Liver (tissue), 9 donors: ENCODE measurements around the gene SOBP. TPM values are rescaled to one million over a fixed set of nuclear protein-coding genes. Genes with fewer than 3 reads are reported as not detected.

Source experiments
- DNase-seq: peaks from one replicate; pipeline ENCODE4 v3.0.0-alpha.2; 2017; ENCODE audit warnings: low spot score
- H3K27ac ChIP-seq, 2 donors: one replicate each; pipeline ENCODE4 v1.7.0; 2013; ENCODE audit warnings: inconsistent platforms in 2 of 2, low read length in 2 of 2, control low read depth in 1 of 2, low read depth in 1 of 2, mild to moderate bottlenecking in 1 of 2
- H3K27me3 ChIP-seq, 4 donors: one replicate each; pipeline versions ENCODE4 v1.6.1 to v1.7.0; 2013; ENCODE audit warnings: low read length in 3 of 4, inconsistent platforms in 1 of 4, mild to moderate bottlenecking in 1 of 4, moderate library complexity in 1 of 4; ENCODE audit not compliant: control insufficient read depth in 4 of 4, insufficient read depth in 4 of 4
- H3K36me3 ChIP-seq, 4 donors: one replicate each; pipeline versions ENCODE4 v1.6.1 to v1.7.0; 2013; ENCODE audit warnings: low read length in 3 of 4, mild to moderate bottlenecking in 3 of 4, low read depth in 1 of 4, moderate library complexity in 1 of 4; ENCODE audit not compliant: control insufficient read depth in 4 of 4, insufficient read depth in 3 of 4
- H3K4me1 ChIP-seq, 4 donors: one replicate each; pipeline versions ENCODE4 v1.6.1 to v1.7.0; 2013; ENCODE audit warnings: low read length in 3 of 4, mild to moderate bottlenecking in 3 of 4, moderate library complexity in 1 of 4; ENCODE audit not compliant: control insufficient read depth in 4 of 4, insufficient read depth in 4 of 4
- H3K4me3 ChIP-seq, 3 donors: one replicate each; pipeline versions ENCODE4 v1.6.1 to v1.7.0; 2013; ENCODE audit warnings: low read length in 3 of 3, control low read depth in 1 of 3, low read depth in 1 of 3, mild to moderate bottlenecking in 1 of 3
- H3K9ac ChIP-seq, 2 donors: one replicate each; pipeline ENCODE4 v1.7.0; 2013; ENCODE audit warnings: low read length in 2 of 2, mild to moderate bottlenecking in 2 of 2, moderate library complexity in 2 of 2, control low read depth in 1 of 2, low read depth in 1 of 2
- H3K9me3 ChIP-seq, 4 donors: one replicate each; pipeline versions ENCODE4 v1.6.1 to v1.7.0; 2013; ENCODE audit warnings: low read length in 3 of 4; ENCODE audit not compliant: control insufficient read depth in 4 of 4
- ATF3 ChIP-seq: IDR thresholded peaks from 2 replicates; pipeline ENCODE4 v1.6.1; 2016; ENCODE audit warnings: antibody characterized with exemption
- FOXA1 ChIP-seq: IDR thresholded peaks from 2 replicates; pipeline ENCODE4 v1.6.1; 2016; ENCODE audit warnings: antibody characterized with exemption
- FOXA2 ChIP-seq: IDR thresholded peaks from 2 replicates; pipeline ENCODE4 v1.6.1; 2016; ENCODE audit warnings: antibody characterized with exemption
- GABPA ChIP-seq, 2 donors: IDR thresholded peaks in 1 of 2; conservative IDR thresholded peaks in 1 of 2; 2 replicates each; pipeline ENCODE4 v1.6.1; 2016; ENCODE audit warnings: antibody characterized with exemption in 2 of 2, mild to moderate bottlenecking in 1 of 2, moderate library complexity in 1 of 2
- HNF4A ChIP-seq, 2 donors: conservative IDR thresholded peaks; 2 replicates each; pipeline ENCODE4 v1.6.1; 2016; ENCODE audit warnings: antibody characterized with exemption in 2 of 2, mild to moderate bottlenecking in 2 of 2
- HNF4G ChIP-seq: IDR thresholded peaks from 2 replicates; pipeline ENCODE4 v1.6.1; 2016; ENCODE audit warnings: antibody characterized with exemption
- JUND ChIP-seq, 2 donors: IDR thresholded peaks; 2 replicates each; pipeline ENCODE4 v1.6.1; 2016; ENCODE audit warnings: antibody characterized with exemption in 2 of 2
- MAX ChIP-seq: IDR thresholded peaks from 2 replicates; pipeline ENCODE4 v1.6.1; 2016; ENCODE audit warnings: antibody characterized with exemption
- NR2F2 ChIP-seq: IDR thresholded peaks from 2 replicates; pipeline ENCODE4 v1.6.1; 2016; ENCODE audit warnings: antibody characterized with exemption
- RAD21 ChIP-seq, 2 donors: IDR thresholded peaks; 2 replicates each; pipeline ENCODE4 v1.6.1; 2016; ENCODE audit warnings: antibody characterized with exemption in 2 of 2, mild to moderate bottlenecking in 2 of 2
- RXRA ChIP-seq, 2 donors: IDR thresholded peaks; 2 replicates each; pipeline ENCODE4 v1.6.1; 2017 to 2018; ENCODE audit warnings: antibody characterized with exemption in 2 of 2, mild to moderate bottlenecking in 1 of 2
- SP1 ChIP-seq: IDR thresholded peaks from 2 replicates; pipeline ENCODE4 v1.6.1; 2018; ENCODE audit warnings: antibody characterized with exemption, mild to moderate bottlenecking
- TAF1 ChIP-seq: conservative IDR thresholded peaks from 2 replicates; pipeline ENCODE4 v1.6.1; 2016; ENCODE audit warnings: antibody characterized with exemption, mild to moderate bottlenecking
- YY1 ChIP-seq: IDR thresholded peaks from 2 replicates; pipeline ENCODE4 v1.6.1; 2016; ENCODE audit warnings: antibody characterized with exemption, mild to moderate bottlenecking
- ZBTB33 ChIP-seq: IDR thresholded peaks from 2 replicates; pipeline ENCODE4 v1.6.1; 2016; ENCODE audit warnings: antibody characterized with exemption
- WGBS: extraction: QIAGEN DNeasy Blood & Tissue Kit; methylation state at CpG from one replicate; pipeline ENCODE4 v1.1.7; 2013; 5-methylcytosine and 5-hydroxymethylcytosine counted together
- polyA plus RNA-seq, 2 donors: library from polyadenylated mRNA; stranded (reverse) in 1 of 2; unstranded in 1 of 2; fragments of 200-250 nt in 1 of 2; fragments of >200 nt in 1 of 2; fragmentation: Nextera tagmentation in 1 of 2; extraction: Ambion mirVana in 1 of 2; gene quantifications; one replicate each; pipeline versions ENCODE4 v1.2.1 to v1.2.3, GENCODE V29; 2013 to 2015
- total RNA-seq, 2 donors: library from RNA; depleted of rRNA; stranded (reverse); fragments of >200 nt; gene quantifications; one replicate each; pipeline ENCODE4 v1.2.3, GENCODE V29; 2014
- TF ChIP-seq, protein P1 (sequence below): IDR thresholded peaks from 2 replicates; pipeline ENCODE4 v1.6.1; 2016; ENCODE audit warnings: antibody characterized with exemption, mild to moderate bottlenecking
- TF ChIP-seq, protein P2 (sequence below): fragments of 150-350 bp; IDR thresholded peaks from 2 replicates; pipeline ENCODE4 v1.5.1; 2017; ENCODE audit warnings: improper control_type of control experiment, low read depth, low read length; ENCODE audit not compliant: missing input control
- donor health status: healthy.
- donor health status: healthy.
- donor health status: healthy.
- donor health status: healthy.
- donor health status: healthy.

Gene SOBP
- total and polyA plus RNA-seq, 4 donors = 0.99 to 5.4 (median 1.9) TPM

DNA sequence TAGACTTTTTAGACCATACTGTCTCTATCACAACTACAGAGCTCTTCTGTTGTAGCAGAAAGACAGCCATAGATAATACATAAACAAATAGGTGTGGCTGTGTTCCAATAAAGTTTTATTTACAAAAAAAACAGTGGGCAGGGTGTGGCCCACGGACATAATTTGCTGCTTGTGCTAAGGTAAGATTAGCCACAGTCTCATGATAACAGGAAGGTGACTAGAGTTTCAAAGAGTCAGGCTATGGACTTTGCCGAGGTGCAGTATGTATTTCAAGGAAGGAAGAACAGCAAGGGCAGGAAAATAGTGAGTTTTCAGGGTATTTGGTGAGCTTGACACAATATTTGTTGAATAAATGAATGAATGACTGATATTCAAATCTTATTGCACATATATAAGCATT, 20.2 kb downstream of the SOBP start:
- Histone ChIP-seq H3K4me1 (no peaks in the 10 kb centered on the region), H3K4me3 (no peak overlapping the region), H3K27ac (no peak overlapping the region), H3K9ac (no peak overlapping the region), H3K36me3 (no peaks in the 10 kb centered on the region), H3K27me3 (no peaks in the 10 kb centered on the region), H3K9me3 (no peaks in the 10 kb centered on the region)
- DNase-seq = no peak
- no peak for TF ChIP-seq TAF1
- TF ChIP-seq GABPA (IDR thresholded peaks at IDR 0.05 in 1 of 2, conservative IDR thresholded peaks at IDR 0.05 in 1 of 2) = no peak
- 76% methylated on average over 2 of the region's 2 CpGs for WGBS

DNA sequence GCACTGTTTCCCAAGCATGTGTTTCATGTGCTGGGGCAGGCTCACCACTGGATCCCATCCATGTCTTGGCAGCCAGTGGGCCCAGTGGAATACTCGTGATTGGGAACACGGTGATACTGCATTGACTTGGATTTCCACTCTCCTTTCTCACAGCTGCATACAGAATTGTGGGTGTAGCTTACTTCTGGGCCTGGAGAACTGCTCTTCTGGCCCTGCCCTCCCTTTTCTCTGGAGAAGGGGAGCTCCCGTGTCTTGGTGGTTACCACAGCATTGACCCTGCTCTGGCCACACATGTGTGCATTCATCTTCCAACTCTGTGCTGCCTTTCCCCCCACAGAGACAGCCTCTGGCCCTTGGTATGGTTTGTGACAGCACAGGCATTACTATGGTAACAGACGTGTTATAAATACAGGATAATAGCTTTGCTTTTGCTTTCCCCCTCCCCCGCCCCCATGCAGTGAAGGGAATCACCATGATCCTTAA, 21.6 kb downstream of the SOBP start:
- no peaks in the 10 kb centered on the region for H3K27me3 ChIP-seq
- H3K9me3 ChIP-seq = no peaks in the 10 kb centered on the region
- no peak overlapping the region for H3K27ac ChIP-seq
- no peak overlapping the region for H3K9ac ChIP-seq
- TF ChIP-seq ATF3 (no peak), HNF4G (no peak), TAF1 (no peak), FOXA2 (no peak), RXRA (IDR thresholded peaks at IDR 0.05) (no peak), FOXA1 (no peak), NR2F2 (no peak), YY1 (no peak), GABPA (IDR thresholded peaks at IDR 0.05 in 1 of 2, conservative IDR thresholded peaks at IDR 0.05 in 1 of 2) (no peak), SP1 (no peak), JUND (IDR thresholded peaks at IDR 0.05) (no peak), HNF4A (conservative IDR thresholded peaks at IDR 0.05) (no peak)
- WGBS = 85% methylated on average over 5 of the region's 5 CpGs
- H3K36me3 ChIP-seq = no peaks in the 10 kb centered on the region
- DNase-seq = no peak
- H3K4me3 ChIP-seq = no peak overlapping the region
- no peaks in the 10 kb centered on the region for H3K4me1 ChIP-seq

DNA sequence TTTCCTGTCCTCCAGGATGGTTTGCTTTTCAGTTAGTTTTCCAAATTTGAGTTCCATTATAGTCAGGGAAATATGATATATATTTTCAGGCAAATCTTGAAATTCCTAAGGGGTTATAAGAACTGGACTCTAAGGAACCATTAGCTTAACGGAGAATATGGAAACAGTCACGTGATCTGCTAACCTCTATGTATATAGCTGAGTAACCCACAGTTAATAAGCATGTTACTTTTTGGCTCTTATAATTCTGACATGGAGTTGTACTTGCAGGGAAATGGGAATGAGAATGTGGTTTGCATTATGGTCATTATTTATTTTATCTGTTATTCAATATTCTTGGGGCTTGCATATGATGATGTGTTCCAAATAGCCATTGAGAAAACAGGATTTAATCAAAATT, 23.3 kb downstream of the SOBP start:
- H3K9ac ChIP-seq = no peak overlapping the region

More for the DNA sequence above, 23.3 kb downstream of the SOBP start:
- Histone ChIP-seq H3K4me3 (no peak overlapping the region), H3K4me1 (no peaks in the 10 kb centered on the region), H3K9me3 (peaks cover 0 to 3% (median 2%) of the 10 kb centered on the region in 4 donors), H3K27me3 (no peaks in the 10 kb centered on the region), H3K27ac (no peak overlapping the region), H3K36me3 (no peaks in the 10 kb centered on the region)
- no peak for DNase-seq
- TF ChIP-seq HNF4A (conservative IDR thresholded peaks at IDR 0.05) (no peak), RAD21 (IDR thresholded peaks at IDR 0.05) (no peak), FOXA2 (no peak), GABPA (IDR thresholded peaks at IDR 0.05 in 1 of 2, conservative IDR thresholded peaks at IDR 0.05 in 1 of 2) (no peak), JUND (IDR thresholded peaks at IDR 0.05) (no peak), ZBTB33 (no peak), MAX (no peak), ATF3 (no peak), RXRA (IDR thresholded peaks at IDR 0.05) (no peak)
- TF ChIP-seq, protein P1, sequence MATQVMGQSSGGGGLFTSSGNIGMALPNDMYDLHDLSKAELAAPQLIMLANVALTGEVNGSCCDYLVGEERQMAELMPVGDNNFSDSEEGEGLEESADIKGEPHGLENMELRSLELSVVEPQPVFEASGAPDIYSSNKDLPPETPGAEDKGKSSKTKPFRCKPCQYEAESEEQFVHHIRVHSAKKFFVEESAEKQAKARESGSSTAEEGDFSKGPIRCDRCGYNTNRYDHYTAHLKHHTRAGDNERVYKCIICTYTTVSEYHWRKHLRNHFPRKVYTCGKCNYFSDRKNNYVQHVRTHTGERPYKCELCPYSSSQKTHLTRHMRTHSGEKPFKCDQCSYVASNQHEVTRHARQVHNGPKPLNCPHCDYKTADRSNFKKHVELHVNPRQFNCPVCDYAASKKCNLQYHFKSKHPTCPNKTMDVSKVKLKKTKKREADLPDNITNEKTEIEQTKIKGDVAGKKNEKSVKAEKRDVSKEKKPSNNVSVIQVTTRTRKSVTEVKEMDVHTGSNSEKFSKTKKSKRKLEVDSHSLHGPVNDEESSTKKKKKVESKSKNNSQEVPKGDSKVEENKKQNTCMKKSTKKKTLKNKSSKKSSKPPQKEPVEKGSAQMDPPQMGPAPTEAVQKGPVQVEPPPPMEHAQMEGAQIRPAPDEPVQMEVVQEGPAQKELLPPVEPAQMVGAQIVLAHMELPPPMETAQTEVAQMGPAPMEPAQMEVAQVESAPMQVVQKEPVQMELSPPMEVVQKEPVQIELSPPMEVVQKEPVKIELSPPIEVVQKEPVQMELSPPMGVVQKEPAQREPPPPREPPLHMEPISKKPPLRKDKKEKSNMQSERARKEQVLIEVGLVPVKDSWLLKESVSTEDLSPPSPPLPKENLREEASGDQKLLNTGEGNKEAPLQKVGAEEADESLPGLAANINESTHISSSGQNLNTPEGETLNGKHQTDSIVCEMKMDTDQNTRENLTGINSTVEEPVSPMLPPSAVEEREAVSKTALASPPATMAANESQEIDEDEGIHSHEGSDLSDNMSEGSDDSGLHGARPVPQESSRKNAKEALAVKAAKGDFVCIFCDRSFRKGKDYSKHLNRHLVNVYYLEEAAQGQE = no peak
- TF ChIP-seq, protein P2, sequence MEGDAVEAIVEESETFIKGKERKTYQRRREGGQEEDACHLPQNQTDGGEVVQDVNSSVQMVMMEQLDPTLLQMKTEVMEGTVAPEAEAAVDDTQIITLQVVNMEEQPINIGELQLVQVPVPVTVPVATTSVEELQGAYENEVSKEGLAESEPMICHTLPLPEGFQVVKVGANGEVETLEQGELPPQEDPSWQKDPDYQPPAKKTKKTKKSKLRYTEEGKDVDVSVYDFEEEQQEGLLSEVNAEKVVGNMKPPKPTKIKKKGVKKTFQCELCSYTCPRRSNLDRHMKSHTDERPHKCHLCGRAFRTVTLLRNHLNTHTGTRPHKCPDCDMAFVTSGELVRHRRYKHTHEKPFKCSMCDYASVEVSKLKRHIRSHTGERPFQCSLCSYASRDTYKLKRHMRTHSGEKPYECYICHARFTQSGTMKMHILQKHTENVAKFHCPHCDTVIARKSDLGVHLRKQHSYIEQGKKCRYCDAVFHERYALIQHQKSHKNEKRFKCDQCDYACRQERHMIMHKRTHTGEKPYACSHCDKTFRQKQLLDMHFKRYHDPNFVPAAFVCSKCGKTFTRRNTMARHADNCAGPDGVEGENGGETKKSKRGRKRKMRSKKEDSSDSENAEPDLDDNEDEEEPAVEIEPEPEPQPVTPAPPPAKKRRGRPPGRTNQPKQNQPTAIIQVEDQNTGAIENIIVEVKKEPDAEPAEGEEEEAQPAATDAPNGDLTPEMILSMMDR = no peak
- WGBS = 93% methylated on average over 2 of the region's 2 CpGs
